Erythroblast (primary cell): ENCODE measurements around the gene TTL.

Experiments
- GATA1 ChIP-seq: IDR thresholded peaks from 2 replicates; pipeline ENCODE4 v1.6.1; 2011; ENCODE audit warnings: low read depth, mild to moderate bottlenecking, control low read depth, low read length, moderate library complexity
- POLR2A ChIP-seq: IDR thresholded peaks from 2 replicates; pipeline ENCODE4 v1.6.1; 2011; ENCODE audit warnings: mild to moderate bottlenecking, low read length

GRCh38 chr2:112491946-112492345 lies 10.0 kb downstream of the TTL start:
- no peak for TF ChIP-seq POLR2A
- TF ChIP-seq GATA1: no peak
